ENCODE measurements around the gene COL4A4.

GRCh38 chr2:226994775-226995174 is 169.2 kb downstream of the COL4A4 start:
- TF ChIP-seq POLR2AphosphoS5 (IDR thresholded peaks at IDR 0.05) (no peak), POLR2A (IDR thresholded peaks at IDR 0.05; ENCODE audit: low read depth) (no peak), CTCF (IDR thresholded peaks at IDR 0.05) (no peak), EP300 (IDR thresholded peaks at IDR 0.05) (no peak)

Data from esophagus muscularis mucosa (tissue), 4 donors.